ENCODE data around the gene HOXA5.

DNA sequence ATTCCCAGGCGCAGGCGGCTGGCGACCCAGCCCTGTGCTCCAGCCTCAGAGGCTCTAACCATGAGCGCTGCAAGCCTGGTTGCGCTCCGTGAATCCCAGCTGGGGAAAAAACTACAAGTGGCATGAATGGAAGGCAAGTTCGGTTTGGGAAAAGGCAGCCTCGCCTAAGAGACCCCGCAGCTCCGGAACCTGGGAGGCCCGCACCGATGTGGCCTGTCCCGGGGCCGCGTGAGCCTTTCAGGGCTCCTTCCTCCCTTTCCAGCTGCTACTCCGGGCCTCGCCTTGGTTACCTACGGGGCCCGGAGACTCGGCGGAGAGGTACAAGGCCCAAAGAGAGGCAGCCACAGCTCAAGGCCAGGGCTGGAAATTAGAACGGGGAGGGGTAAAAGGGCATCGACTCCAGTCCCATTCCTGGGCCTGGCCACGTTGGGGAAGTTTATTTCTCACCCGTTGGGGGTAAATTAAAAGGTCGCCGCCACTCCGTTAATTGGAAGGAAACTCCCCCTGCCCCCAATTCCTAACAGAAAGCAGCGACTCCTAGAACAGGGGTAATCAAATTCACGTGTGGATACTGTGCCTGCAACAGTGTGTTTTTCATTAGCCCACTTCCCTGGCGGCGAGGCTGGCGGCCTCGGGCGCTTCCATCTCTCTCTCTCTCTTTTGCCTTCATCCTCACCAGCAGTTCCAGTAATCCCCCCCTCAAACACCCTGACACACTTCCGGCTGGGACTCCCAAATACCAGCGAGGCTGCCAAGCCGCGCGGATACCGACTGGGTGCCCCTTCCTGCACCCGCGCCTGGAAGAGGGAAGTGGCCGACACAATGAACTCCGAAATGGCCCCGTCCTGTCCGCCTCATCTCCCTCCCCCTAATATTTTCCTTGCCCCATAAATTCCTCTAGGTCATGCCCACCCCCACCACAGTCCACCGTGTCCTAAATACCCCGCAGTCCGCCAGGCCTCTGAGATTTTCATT lies 23.3 kb upstream of the HOXA5 start:
- TF ChIP-seq GATA2 (IDR thresholded peaks at IDR 0.05; ENCODE audit: low read depth, low read length), result no peak
- TF ChIP-seq GATA3 (IDR thresholded peaks at IDR 0.05; ENCODE audit: low read depth, low read length), result no peak

Data from SH-SY5Y (cell line).